HepG2 (cell line): ENCODE data around the gene PDE2A. TPM values are rescaled to one million over a fixed set of nuclear protein-coding genes. Genes with fewer than 3 reads are reported as not detected.

Experiments used
- ATAC-seq: fragments of 200-7000 bp; cut with Tn5 transposase; 3 replicates; pipeline ENCODE4 v1.9.1; 2020; ENCODE audit warnings: mild to moderate bottlenecking, moderate library complexity
- BruUV-seq: library from RNA; stranded (reverse); fragments of 400-500 nt; replicated peaks from 2 replicates; lab custom pipeline; 2021; lab: Mats Ljungman, UMichigan
- CTCF ChIA-PET: fragments of 300-600 bp; formaldehyde crosslinking; extraction: SDS; loops from one replicate; lab custom pipeline; 2021; ENCODE audit warnings: low total read pairs, inconsistent platforms, low intra/inter-chr PET ratio; lab: Yijun Ruan, JAX
- POLR2A ChIA-PET: fragments of 350-600 bp; sonication (Branson Sonifier 250); formaldehyde crosslinking; loops from one replicate; lab custom pipeline; 2020; ENCODE audit warnings: antibody characterized with exemption, inconsistent platforms; lab: Yijun Ruan, JAX
- DNase-seq: peaks from one replicate; pipeline ENCODE4 v3.0.0-alpha.2; 2015; ENCODE audit warnings: low spot score
- FAIRE-seq: peaks from 3 replicates; lab custom pipeline; 2011; peaks lifted over from hg19 to GRCh38; lab: Jason Lieb, UNC
- H2AFZ ChIP-seq: one replicate; pipeline ENCODE4 v1.6.1; 2011; ENCODE audit warnings: low read length, inconsistent platforms
- H3K27ac ChIP-seq: fragments of 300-600 bp; 3 replicates; pipeline ENCODE4 v1.8.0; 2011; ENCODE audit warnings: mixed run types, mild to moderate bottlenecking, mixed read lengths, low read length, inconsistent platforms; ENCODE audit not compliant: insufficient read depth; ENCODE audit errors: extremely low read length
- H3K27me3 ChIP-seq, 2 experiments: fragments of 200-600 bp in 1 of 2; 2 replicates in 1 of 2; 3 replicates in 1 of 2; pipeline versions ENCODE4 v1.6.0 to v1.8.0; 2011; ENCODE audit warnings: low read length in 2 of 2, mild to moderate bottlenecking in 2 of 2, moderate library complexity in 2 of 2, inconsistent platforms in 1 of 2; ENCODE audit not compliant: insufficient read depth in 2 of 2, control insufficient read depth in 1 of 2
- H3K36me3 ChIP-seq, 2 experiments: fragments of 200-600 bp in 1 of 2; replicated peaks in 1 of 2; 2 replicates in 1 of 2; 3 replicates in 1 of 2; pipeline versions ENCODE4 v1.5.1 to v1.8.0; 2011; ENCODE audit warnings: low read length in 2 of 2, inconsistent platforms in 1 of 2; ENCODE audit not compliant: insufficient read depth in 2 of 2, control insufficient read depth in 1 of 2
- H3K4me1 ChIP-seq: 2 replicates; pipeline ENCODE4 v1.5.1; 2012; ENCODE audit warnings: low read length, inconsistent platforms; ENCODE audit not compliant: insufficient read depth
- H3K4me2 ChIP-seq: 2 replicates; pipeline ENCODE4 v1.6.0; 2011; ENCODE audit warnings: low read depth, low read length, inconsistent platforms
- H3K4me3 ChIP-seq, 3 experiments: fragments of 200-600 bp in 1 of 3; sonication (generic), shearing (Covaris generic) in 1 of 3; replicated peaks in 1 of 3; 2 replicates each; pipeline ENCODE4 v1.5.1; 2011 to 2016; ENCODE audit warnings: low read length in 3 of 3, inconsistent platforms in 2 of 3, low read depth in 2 of 3, mild to moderate bottlenecking in 2 of 3, control low read depth in 1 of 3, mixed read lengths in 1 of 3; ENCODE audit not compliant: insufficient read depth in 1 of 3
- H3K79me2 ChIP-seq: one replicate; pipeline ENCODE4 v1.6.1; 2011; ENCODE audit warnings: low read length, inconsistent platforms; ENCODE audit not compliant: insufficient read depth
- H3K9ac ChIP-seq: 2 replicates; pipeline ENCODE4 v1.6.0; 2011; ENCODE audit warnings: mild to moderate bottlenecking, low read depth, low read length, inconsistent platforms; ENCODE audit not compliant: insufficient read depth
- H3K9me3 ChIP-seq: 2 replicates; pipeline ENCODE4 v1.5.1; 2012; ENCODE audit warnings: mild to moderate bottlenecking, low read length
- H4K20me1 ChIP-seq: 2 replicates; pipeline ENCODE4 v1.6.0; 2011; ENCODE audit warnings: inconsistent platforms, mild to moderate bottlenecking, low read length, moderate library complexity; ENCODE audit not compliant: insufficient read depth
- CBFB ChIP-seq: sonication (generic); formaldehyde crosslinking; IDR thresholded peaks from 2 replicates; pipeline ENCODE4 v1.4.0; 2020; ENCODE audit warnings: missing genetic modification reagents
- FOXM1 ChIP-seq: sonication (generic); formaldehyde crosslinking; IDR thresholded peaks from 2 replicates; pipeline ENCODE4 v1.5.0; 2020; ENCODE audit warnings: missing genetic modification reagents
- JUNB ChIP-seq: sonication (generic); formaldehyde crosslinking; IDR thresholded peaks from 2 replicates; pipeline ENCODE4 v1.8.0; 2022; ENCODE audit warnings: missing genetic modification reagents, mild to moderate bottlenecking, borderline replicate concordance
- MAFF ChIP-seq: IDR thresholded peaks from 2 replicates; pipeline ENCODE4 v1.6.1; 2011; ENCODE audit warnings: low read depth, low read length, improper control_type of control experiment
- MAFK ChIP-seq, 2 experiments: IDR thresholded peaks in 1 of 2; conservative IDR thresholded peaks in 1 of 2; 2 replicates each; pipeline ENCODE4 v1.6.1; 2011; ENCODE audit warnings: improper control_type of control experiment in 2 of 2, low read length in 2 of 2
- MZF1 ChIP-seq: sonication (generic); formaldehyde crosslinking; IDR thresholded peaks from 2 replicates; pipeline ENCODE4 v1.8.1; 2023; ENCODE audit warnings: mild to moderate bottlenecking, missing genetic modification reagents, borderline replicate concordance
- NCOR1 ChIP-seq: fragments of 200-600 bp; sonication (generic); IDR thresholded peaks from 2 replicates; pipeline ENCODE4 v1.7.0; 2017; ENCODE audit warnings: antibody characterized with exemption, low read length, borderline replicate concordance
- NFIB ChIP-seq: sonication (generic); formaldehyde crosslinking; IDR thresholded peaks from 2 replicates; pipeline ENCODE4 v1.9.0; 2021; ENCODE audit warnings: missing genetic modification reagents, mild to moderate bottlenecking, borderline replicate concordance
- NR2F6 ChIP-seq, 2 experiments: IDR thresholded peaks; 2 replicates each; pipeline ENCODE4 v1.6.1; 2016; ENCODE audit warnings: antibody characterized with exemption in 1 of 2, mild to moderate bottlenecking in 1 of 2
- TOE1 ChIP-seq: sonication (generic); formaldehyde crosslinking; IDR thresholded peaks from 2 replicates; pipeline ENCODE4 v1.4.0; 2020; ENCODE audit warnings: mild to moderate bottlenecking, missing genetic modification reagents
- ZFP36L2 ChIP-seq: sonication (generic); formaldehyde crosslinking; IDR thresholded peaks from 2 replicates; pipeline ENCODE4 v1.4.0; 2020; ENCODE audit warnings: missing genetic modification reagents
- ZNF343 ChIP-seq: sonication (generic); formaldehyde crosslinking; IDR thresholded peaks from 2 replicates; pipeline ENCODE4 v1.4.0; 2020; ENCODE audit warnings: mild to moderate bottlenecking, missing genetic modification reagents
- ZNF460 ChIP-seq: sonication (generic); formaldehyde crosslinking; IDR thresholded peaks from 2 replicates; pipeline ENCODE4 v1.5.1; 2020; ENCODE audit warnings: missing genetic modification reagents, mild to moderate bottlenecking, borderline replicate concordance
- WGBS: methylation state at CpG from one replicate; pipeline ENCODE4 v1.1.6; 2017; ENCODE audit warnings: low lambda C conversion rate; 5-methylcytosine and 5-hydroxymethylcytosine counted together
- in situ Hi-C: cut with HindIII; loops from 2 replicates; pipeline ENCODE4 v1.10.0; 2017; ENCODE audit warnings: low pct_unique_long_range_greater_than_20kb; ENCODE audit not compliant: extremely low pct_ligation_motif_present
- intact Hi-C: fragments of 100-400 bp; cut with micrococcal nuclease; formaldehyde crosslinking; loops from one replicate; pipeline ENCODE4 v1.10.0; 2022; ENCODE audit not compliant: unreplicated experiment
- polyA plus RNA-seq, 8 experiments: library from polyadenylated mRNA; depleted of rRNA in 3 of 8; stranded (reverse) in 7 of 8; unstranded in 1 of 8; fragments of >200 nt; fragmentation: Illumina TruSeq in 4 of 8; extraction: Trizol in 4 of 8; gene quantifications; 2 replicates each; pipeline versions ENCODE4 v1.2.1 to v1.2.3, GENCODE V29; 2011 to 2016; ENCODE audit warnings: low read depth in 4 of 8, missing spikeins in 1 of 8, mixed read lengths in 1 of 8; ENCODE audit not compliant: insufficient read depth in 1 of 8
- total RNA-seq, 5 experiments: library from RNA; depleted of rRNA; stranded (reverse); fragments of >200 nt; fragmentation: Illumina TruSeq; extraction: Trizol; gene quantifications; 2 replicates each; pipeline ENCODE4 v1.2.3, GENCODE V29; 2016; ENCODE audit warnings: low read depth in 1 of 5
- TF ChIP-seq, protein P1 (sequence below): sonication (generic); formaldehyde crosslinking; IDR thresholded peaks from 2 replicates; pipeline ENCODE4 v1.4.0; 2020; ENCODE audit warnings: mild to moderate bottlenecking, low read depth, missing genetic modification reagents

The PDE2A gene
- total and polyA plus RNA-seq, 2 of the 13 experiments (the other 11 are each of a cell fraction or from before 2014, with no cell fraction given): 3.1 TPM; not detected in 1

DNA sequence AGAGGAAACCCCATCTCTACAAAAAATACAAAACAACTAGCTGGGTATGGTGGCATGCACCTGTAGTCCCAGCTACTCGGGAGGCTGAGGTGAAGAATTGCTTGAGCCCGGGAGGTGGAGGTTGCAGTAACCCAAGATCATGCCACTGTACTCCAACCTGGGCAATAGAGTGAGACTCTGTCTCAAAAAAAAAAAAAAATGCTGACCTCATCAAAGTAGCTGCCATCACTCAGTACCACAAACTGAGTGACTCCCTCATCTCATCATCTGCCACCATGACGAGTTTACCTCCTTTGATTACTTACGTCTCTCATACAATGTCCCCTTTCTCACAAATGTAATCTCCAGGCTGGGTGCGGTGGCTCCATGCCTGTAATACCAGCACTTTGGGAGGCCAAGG lies 122.7 kb downstream of the PDE2A start:
- H4K20me1 ChIP-seq: no peaks in the 10 kb centered on the region
- intact Hi-C loops (loop anchor here (5.0 kb wide), 1 partner anchor 69 kb away; no protein-coding TSS in a partner anchor), in situ Hi-C loops (no loop called here)
- ChIA-PET POLR2A (no interaction called here), CTCF (no interaction called here)
- H3K4me1 ChIP-seq: peaks cover 3% of the 10 kb centered on the region
- H3K27ac ChIP-seq: no peak overlapping the region
- H3K9me3 ChIP-seq: no peaks in the 10 kb centered on the region
- H3K4me2 ChIP-seq: no peak overlapping the region
- WGBS: 6% methylated on average over 5 of the region's 5 CpGs
- no peak for FAIRE-seq
- H3K4me3 ChIP-seq: no peak overlapping the region
- H3K36me3 ChIP-seq: no peaks in the 10 kb centered on the region
- TF ChIP-seq MAFF: peak; percentile 93
- TF ChIP-seq NFIB (CRISPR knock-in tag): no peak
- no peak for TF ChIP-seq CBFB
- no peak for TF ChIP-seq NR2F6 (IDR thresholded peaks at IDR 0.05)
- TF ChIP-seq NR2F6 (CRISPR knock-in tag; IDR thresholded peaks at IDR 0.05): no peak
- TF ChIP-seq JUNB: no peak
- TF ChIP-seq ZNF343 (CRISPR knock-in tag): no peak
- no peak for TF ChIP-seq TOE1 (CRISPR knock-in tag)
- peak; percentile 92 to 96 for TF ChIP-seq MAFK (conservative IDR thresholded peaks at IDR 0.05 in 1 of 2, IDR thresholded peaks at IDR 0.05 in 1 of 2; ENCODE audit: low read length in 2 of 2)
- TF ChIP-seq FOXM1: no peak
- no peak for TF ChIP-seq ZFP36L2 (CRISPR knock-in tag)
- no peak for TF ChIP-seq ZNF460
- no peak for TF ChIP-seq NCOR1
- TF ChIP-seq, protein P1, sequence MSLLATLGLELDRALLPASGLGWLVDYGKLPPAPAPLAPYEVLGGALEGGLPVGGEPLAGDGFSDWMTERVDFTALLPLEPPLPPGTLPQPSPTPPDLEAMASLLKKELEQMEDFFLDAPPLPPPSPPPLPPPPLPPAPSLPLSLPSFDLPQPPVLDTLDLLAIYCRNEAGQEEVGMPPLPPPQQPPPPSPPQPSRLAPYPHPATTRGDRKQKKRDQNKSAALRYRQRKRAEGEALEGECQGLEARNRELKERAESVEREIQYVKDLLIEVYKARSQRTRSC (CRISPR knock-in tag): no peak
- no peak for TF ChIP-seq MZF1 (CRISPR knock-in tag)
- no peak overlapping the region for H2AFZ ChIP-seq
- DNase-seq: no peak
- H3K9ac ChIP-seq: no peak overlapping the region
- BruUV-seq: no TSS peak
- no peak for ATAC-seq
- H3K79me2 ChIP-seq: no peaks in the 10 kb centered on the region
- peaks cover 0 to 11% of the 10 kb centered on the region in 2 experiments; a peak in 2 of 5 replicates for H3K27me3 ChIP-seq
